Measurements from ENCODE around the gene TMEM178A.
"Not testable (repeated sequence)": the region's sequence is repeated elsewhere in the genome, so short reads cannot be mapped to it uniquely, and the experiment has no call there.

The TMEM178A gene

GRCh38 chr2:39649511-39649910, 16.2 kb upstream of the TMEM178A start:
- Histone ChIP-seq H3K36me3 (no peaks in the 10 kb centered on the region), H3K27me3 (no peaks in the 10 kb centered on the region), H3K4me1 (no peaks in the 10 kb centered on the region), H3K4me3 (ENCODE audit: low read depth, low read length) (no peak overlapping the region), H3K9me3 (no peaks in the 10 kb centered on the region)
- DNase-seq: no peak
- no peak for TF ChIP-seq CTCF (IDR thresholded peaks at IDR 0.05; ENCODE audit: low read depth, low read length)

GRCh38 chr2:39650468-39650867, 15.2 kb upstream of the TMEM178A start:
- H3K27me3 ChIP-seq: no peaks in the 10 kb centered on the region
- no peaks in the 10 kb centered on the region for H3K36me3 ChIP-seq
- H3K4me3 ChIP-seq (ENCODE audit: low read depth, low read length): no peak overlapping the region
- no peak for TF ChIP-seq CTCF (IDR thresholded peaks at IDR 0.05; ENCODE audit: low read depth, low read length)
- no peak for DNase-seq
- no peaks in the 10 kb centered on the region for H3K9me3 ChIP-seq
- no peaks in the 10 kb centered on the region for H3K4me1 ChIP-seq

GRCh38 chr2:39656215-39656614, 9.5 kb upstream of the TMEM178A start:
- DNase-seq; H3K4me3 ChIP-seq (ENCODE audit: low read depth, low read length); H3K9me3 ChIP-seq; H3K27me3 ChIP-seq; H3K36me3 ChIP-seq; H3K4me1 ChIP-seq: not testable (repeated sequence)

- Histone ChIP-seq H3K27me3 (no peaks in the 10 kb centered on the region; the same call in 1 of the 2 replicates), H3K4me1 (no peaks in the 10 kb centered on the region), H3K36me3 (no peaks in the 10 kb centered on the region), H3K4me3 (ENCODE audit: low read depth, low read length) (no peak overlapping the region), H3K9me3 (no peaks in the 10 kb centered on the region)
- TF ChIP-seq CTCF (IDR thresholded peaks at IDR 0.05; ENCODE audit: low read depth, low read length): no peak
- no peak for DNase-seq
Measured at GRCh38 chr2:39657287-39657937, 8.3 kb upstream of the TMEM178A start.

- Histone ChIP-seq H3K27me3 (no peaks in the 10 kb centered on the region; the same call in 1 of the 2 replicates), H3K4me3 (ENCODE audit: low read depth, low read length) (no peak overlapping the region), H3K4me1 (no peaks in the 10 kb centered on the region), H3K9me3 (no peaks in the 10 kb centered on the region), H3K36me3 (no peaks in the 10 kb centered on the region)
- no peak for TF ChIP-seq CTCF (IDR thresholded peaks at IDR 0.05; ENCODE audit: low read depth, low read length)
- no peak for DNase-seq
Measured at GRCh38 chr2:39658371-39658770, 7.3 kb upstream of the TMEM178A start.

GRCh38 chr2:39659765-39660611, 5.7 kb upstream of the TMEM178A start:
- no peak for TF ChIP-seq CTCF (IDR thresholded peaks at IDR 0.05; ENCODE audit: low read depth, low read length)
- H3K4me1 ChIP-seq: no peaks in the 10 kb centered on the region
- DNase-seq: no peak

More at GRCh38 chr2:39659765-39660611, 5.7 kb upstream of the TMEM178A start:
- H3K36me3 ChIP-seq: no peaks in the 10 kb centered on the region
- H3K9me3 ChIP-seq: no peaks in the 10 kb centered on the region
- no peak overlapping the region for H3K4me3 ChIP-seq (ENCODE audit: low read depth, low read length)
- H3K27me3 ChIP-seq: peaks cover 14% of the 10 kb centered on the region
